Neural cell (in vitro differentiated cells): ENCODE results near the gene RASAL2. TPM values are rescaled to one million over a fixed set of nuclear protein-coding genes. Genes with fewer than 3 reads are reported as not detected.

Source experiments
- H2AFZ ChIP-seq: fragments of 200-600, 300-800 bp; sonication (generic), shearing (Covaris generic); 2 replicates; pipeline ENCODE4 v1.6.0; 2014; ENCODE audit warnings: low read depth, mild to moderate bottlenecking, antibody characterized with exemption, low read length, moderate library complexity
- H3F3A ChIP-seq: fragments of 200-600 bp; shearing (Covaris generic); 2 replicates; pipeline ENCODE4 v1.6.1; 2016; ENCODE audit warnings: mild to moderate bottlenecking, moderate library complexity, mixed read lengths, antibody characterized with exemption, low read length; ENCODE audit not compliant: insufficient read depth, poor library complexity, severe bottlenecking
- H3K27ac ChIP-seq: fragments of 200-600, 300-800 bp; sonication (generic), shearing (Covaris generic); 2 replicates; pipeline ENCODE4 v1.5.1; 2014; ENCODE audit warnings: mild to moderate bottlenecking, low read length, moderate library complexity
- H3K27me3 ChIP-seq: fragments of 300-800, 200-600 bp; sonication (generic), shearing (Covaris generic); 2 replicates; pipeline ENCODE4 v1.6.0; 2014; ENCODE audit warnings: mild to moderate bottlenecking, low read depth, low read length, moderate library complexity; ENCODE audit not compliant: insufficient read depth
- H3K36me3 ChIP-seq: fragments of 300-800, 200-600 bp; sonication (generic), shearing (Covaris generic); 2 replicates; pipeline ENCODE4 v1.5.1; 2014; ENCODE audit warnings: mild to moderate bottlenecking, antibody characterized with exemption, low read length, moderate library complexity; ENCODE audit not compliant: insufficient read depth
- H3K4me2 ChIP-seq: fragments of 300-800, 200-600 bp; sonication (generic), shearing (Covaris generic); 2 replicates; pipeline ENCODE4 v1.6.0; 2014; ENCODE audit warnings: mild to moderate bottlenecking, low read length
- H3K4me3 ChIP-seq: fragments of 300-800, 200-600 bp; sonication (generic), shearing (Covaris generic); 2 replicates; pipeline ENCODE4 v1.5.1; 2014; ENCODE audit warnings: mild to moderate bottlenecking, low read length, moderate library complexity
- H3K79me2 ChIP-seq: fragments of 200-600 bp; shearing (Covaris generic); replicated peaks from 2 replicates; pipeline ENCODE4 v1.6.0; 2014; ENCODE audit warnings: mild to moderate bottlenecking, low read length, moderate library complexity; ENCODE audit not compliant: insufficient read depth
- H3K9ac ChIP-seq: fragments of 300-800, 200-600 bp; sonication (generic), shearing (Covaris generic); 2 replicates; pipeline ENCODE4 v1.6.1; 2016; ENCODE audit warnings: mild to moderate bottlenecking, low read length, mixed read lengths
- H3K9me2 ChIP-seq: fragments of 200-600 bp; shearing (Covaris generic); 2 replicates; pipeline ENCODE4 v1.6.1; 2016; ENCODE audit warnings: mild to moderate bottlenecking, low read length, mixed read lengths; ENCODE audit not compliant: insufficient read depth
- H3K9me3 ChIP-seq: fragments of 200-600, 300-800 bp; sonication (generic), shearing (Covaris generic); 2 replicates; pipeline ENCODE4 v1.6.1; 2016; ENCODE audit warnings: mild to moderate bottlenecking, mixed run types, low read length, moderate library complexity, mixed read lengths
- H4K20me1 ChIP-seq: fragments of 200-600 bp; shearing (Covaris generic); 2 replicates; pipeline ENCODE4 v1.6.1; 2016; ENCODE audit warnings: mild to moderate bottlenecking, mixed run types; ENCODE audit not compliant: insufficient read depth
- EP300 ChIP-seq: fragments of 450-650 bp; conservative IDR thresholded peaks from 2 replicates; pipeline ENCODE4 v1.6.1; 2014; ENCODE audit warnings: antibody characterized with exemption, mild to moderate bottlenecking, moderate library complexity; ENCODE audit not compliant: poor library complexity, severe bottlenecking
- EZH2 ChIP-seq: fragments of 200-600, 300-800 bp; shearing (Covaris generic), sonication (generic); IDR thresholded peaks from 2 replicates; pipeline ENCODE4 v1.6.1; 2014; ENCODE audit warnings: antibody characterized with exemption, low read length, borderline replicate concordance, mild to moderate bottlenecking; ENCODE audit not compliant: insufficient read depth, poor library complexity, severe bottlenecking
- MXI1 ChIP-seq: fragments of 450-650 bp; conservative IDR thresholded peaks from 2 replicates; pipeline ENCODE4 v1.6.1; 2014; ENCODE audit warnings: antibody characterized with exemption, mild to moderate bottlenecking; ENCODE audit not compliant: poor library complexity, severe bottlenecking
- POLR2AphosphoS5 ChIP-seq: IDR thresholded peaks from 2 replicates; pipeline ENCODE4 v1.6.1; 2012
- RAD21 ChIP-seq: fragments of 450-650 bp; conservative IDR thresholded peaks from 2 replicates; pipeline ENCODE4 v1.6.1; 2014; ENCODE audit warnings: antibody characterized with exemption, mild to moderate bottlenecking, moderate library complexity
- SMC3 ChIP-seq: fragments of 450-650 bp; conservative IDR thresholded peaks from 2 replicates; pipeline ENCODE4 v1.6.1; 2014; ENCODE audit warnings: antibody characterized with exemption, mild to moderate bottlenecking, moderate library complexity; ENCODE audit not compliant: poor library complexity
- TAF1 ChIP-seq: IDR thresholded peaks from 2 replicates; pipeline ENCODE4 v1.6.1; 2012; ENCODE audit warnings: low read depth
- polyA plus RNA-seq: library from polyadenylated mRNA; depleted of rRNA; stranded (reverse); fragments of >200 nt; gene quantifications from 2 replicates; pipeline ENCODE4 v1.2.3, GENCODE V29; 2014
- TF ChIP-seq, protein P1 (sequence below): IDR thresholded peaks from 2 replicates; pipeline ENCODE4 v1.6.1; 2012; ENCODE audit warnings: borderline replicate concordance
- TF ChIP-seq, protein P2 (sequence below): fragments of 450-650 bp; IDR thresholded peaks from 2 replicates; pipeline ENCODE4 v1.5.1; 2014; ENCODE audit warnings: antibody characterized with exemption, mild to moderate bottlenecking, moderate library complexity; ENCODE audit not compliant: poor library complexity, severe bottlenecking

Gene RASAL2
- polyA plus RNA-seq, 1 donor from 2014 or later: 73.3 TPM

DNA sequence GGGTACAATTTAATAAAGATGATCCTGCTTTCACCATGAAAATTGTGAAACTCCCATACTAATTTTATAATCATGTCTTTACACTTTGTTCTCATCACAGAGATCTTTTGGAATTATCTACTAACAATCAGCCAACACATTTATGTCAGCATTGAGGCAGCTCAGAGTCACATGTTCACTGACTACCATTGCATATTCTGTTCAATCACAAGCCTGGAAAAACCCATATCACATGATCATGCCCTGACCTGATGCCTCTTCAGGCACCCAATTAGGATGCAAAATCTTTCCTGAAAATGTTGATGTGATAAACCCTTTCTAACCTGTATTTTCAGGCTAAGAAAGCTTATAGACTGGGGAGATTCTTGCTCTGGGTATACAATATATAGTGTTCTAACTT, 21.6 kb upstream of the RASAL2 start:
- Histone ChIP-seq H4K20me1 (no peaks in the 10 kb centered on the region), H3K9me2 (no peaks in the 10 kb centered on the region), H2AFZ (no peak overlapping the region), H3K9me3 (no peaks in the 10 kb centered on the region), H3K27ac (no peak overlapping the region), H3K4me3 (no peak overlapping the region), H3F3A (no peaks in the 10 kb centered on the region), H3K27me3 (no peaks in the 10 kb centered on the region), H3K79me2 (no peaks in the 10 kb centered on the region), H3K36me3 (no peaks in the 10 kb centered on the region), H3K4me2 (no peak overlapping the region), H3K9ac (no peak overlapping the region)
- no peak for TF ChIP-seq EZH2
- TF ChIP-seq MXI1: no peak
- TF ChIP-seq SMC3: no peak
- TF ChIP-seq POLR2AphosphoS5: no peak
- no peak for TF ChIP-seq TAF1
- TF ChIP-seq, protein P1, sequence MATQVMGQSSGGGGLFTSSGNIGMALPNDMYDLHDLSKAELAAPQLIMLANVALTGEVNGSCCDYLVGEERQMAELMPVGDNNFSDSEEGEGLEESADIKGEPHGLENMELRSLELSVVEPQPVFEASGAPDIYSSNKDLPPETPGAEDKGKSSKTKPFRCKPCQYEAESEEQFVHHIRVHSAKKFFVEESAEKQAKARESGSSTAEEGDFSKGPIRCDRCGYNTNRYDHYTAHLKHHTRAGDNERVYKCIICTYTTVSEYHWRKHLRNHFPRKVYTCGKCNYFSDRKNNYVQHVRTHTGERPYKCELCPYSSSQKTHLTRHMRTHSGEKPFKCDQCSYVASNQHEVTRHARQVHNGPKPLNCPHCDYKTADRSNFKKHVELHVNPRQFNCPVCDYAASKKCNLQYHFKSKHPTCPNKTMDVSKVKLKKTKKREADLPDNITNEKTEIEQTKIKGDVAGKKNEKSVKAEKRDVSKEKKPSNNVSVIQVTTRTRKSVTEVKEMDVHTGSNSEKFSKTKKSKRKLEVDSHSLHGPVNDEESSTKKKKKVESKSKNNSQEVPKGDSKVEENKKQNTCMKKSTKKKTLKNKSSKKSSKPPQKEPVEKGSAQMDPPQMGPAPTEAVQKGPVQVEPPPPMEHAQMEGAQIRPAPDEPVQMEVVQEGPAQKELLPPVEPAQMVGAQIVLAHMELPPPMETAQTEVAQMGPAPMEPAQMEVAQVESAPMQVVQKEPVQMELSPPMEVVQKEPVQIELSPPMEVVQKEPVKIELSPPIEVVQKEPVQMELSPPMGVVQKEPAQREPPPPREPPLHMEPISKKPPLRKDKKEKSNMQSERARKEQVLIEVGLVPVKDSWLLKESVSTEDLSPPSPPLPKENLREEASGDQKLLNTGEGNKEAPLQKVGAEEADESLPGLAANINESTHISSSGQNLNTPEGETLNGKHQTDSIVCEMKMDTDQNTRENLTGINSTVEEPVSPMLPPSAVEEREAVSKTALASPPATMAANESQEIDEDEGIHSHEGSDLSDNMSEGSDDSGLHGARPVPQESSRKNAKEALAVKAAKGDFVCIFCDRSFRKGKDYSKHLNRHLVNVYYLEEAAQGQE: no peak
- TF ChIP-seq EP300: no peak
- TF ChIP-seq, protein P2, sequence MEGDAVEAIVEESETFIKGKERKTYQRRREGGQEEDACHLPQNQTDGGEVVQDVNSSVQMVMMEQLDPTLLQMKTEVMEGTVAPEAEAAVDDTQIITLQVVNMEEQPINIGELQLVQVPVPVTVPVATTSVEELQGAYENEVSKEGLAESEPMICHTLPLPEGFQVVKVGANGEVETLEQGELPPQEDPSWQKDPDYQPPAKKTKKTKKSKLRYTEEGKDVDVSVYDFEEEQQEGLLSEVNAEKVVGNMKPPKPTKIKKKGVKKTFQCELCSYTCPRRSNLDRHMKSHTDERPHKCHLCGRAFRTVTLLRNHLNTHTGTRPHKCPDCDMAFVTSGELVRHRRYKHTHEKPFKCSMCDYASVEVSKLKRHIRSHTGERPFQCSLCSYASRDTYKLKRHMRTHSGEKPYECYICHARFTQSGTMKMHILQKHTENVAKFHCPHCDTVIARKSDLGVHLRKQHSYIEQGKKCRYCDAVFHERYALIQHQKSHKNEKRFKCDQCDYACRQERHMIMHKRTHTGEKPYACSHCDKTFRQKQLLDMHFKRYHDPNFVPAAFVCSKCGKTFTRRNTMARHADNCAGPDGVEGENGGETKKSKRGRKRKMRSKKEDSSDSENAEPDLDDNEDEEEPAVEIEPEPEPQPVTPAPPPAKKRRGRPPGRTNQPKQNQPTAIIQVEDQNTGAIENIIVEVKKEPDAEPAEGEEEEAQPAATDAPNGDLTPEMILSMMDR: no peak
- TF ChIP-seq RAD21: no peak

DNA sequence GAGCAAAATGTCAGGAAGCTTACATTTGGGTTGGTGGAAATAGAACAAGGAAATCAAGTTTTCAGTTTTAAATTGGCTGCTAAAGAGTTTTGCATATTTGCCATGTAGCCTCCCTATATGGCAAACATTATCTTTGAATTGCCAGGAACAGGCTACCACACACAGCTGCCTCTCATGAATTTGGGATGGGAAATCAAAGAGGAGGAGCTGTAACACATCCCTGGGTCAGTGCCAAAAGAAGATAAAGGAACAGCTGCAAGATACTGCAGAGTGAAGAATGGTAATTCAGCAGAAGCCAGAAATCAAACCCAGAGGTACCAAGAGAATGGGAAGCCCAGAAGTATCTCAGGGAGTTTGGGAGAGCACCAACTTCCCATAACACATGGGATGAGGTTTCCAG, 18.6 kb upstream of the RASAL2 start:
- Histone ChIP-seq H2AFZ (no peak overlapping the region), H3K4me2 (no peak overlapping the region), H3K4me3 (no peak overlapping the region), H3K27ac (no peak overlapping the region), H3K9ac (no peak overlapping the region), H3K36me3 (no peaks in the 10 kb centered on the region), H3F3A (no peaks in the 10 kb centered on the region), H3K79me2 (no peaks in the 10 kb centered on the region), H4K20me1 (no peaks in the 10 kb centered on the region), H3K9me2 (no peaks in the 10 kb centered on the region), H3K9me3 (no peaks in the 10 kb centered on the region), H3K27me3 (no peaks in the 10 kb centered on the region)
- no peak for TF ChIP-seq EP300
- TF ChIP-seq, protein P1: no peak
- no peak for TF ChIP-seq POLR2AphosphoS5
- no peak for TF ChIP-seq EZH2
- no peak for TF ChIP-seq RAD21
- no peak for TF ChIP-seq TAF1
- TF ChIP-seq, protein P2: no peak
- no peak for TF ChIP-seq SMC3
- no peak for TF ChIP-seq MXI1
